GM18868 (cell line): ENCODE results near the gene LMTK3.

ENCODE experiments used
- ATAC-seq: cut with Tn5 transposase; IDR thresholded peaks from one replicate; pipeline ENCODE4 v1.9.1; 2021; ENCODE audit warnings: mild to moderate bottlenecking, moderate library complexity; ENCODE audit not compliant: unreplicated experiment

The LMTK3 gene

GRCh38 chr19:48508729-48509411, 2.8 kb downstream of the LMTK3 start:
- no peak for ATAC-seq

- ATAC-seq, result no peak
These were observed 3.7 kb downstream of the LMTK3 start for GRCh38 chr19:48507911-48508439.

GRCh38 chr19:48506138-48506733, 5.4 kb downstream of the LMTK3 start:
- ATAC-seq, result no peak

GRCh38 chr19:48502350-48503018, 9.2 kb downstream of the LMTK3 start:
- no peak for ATAC-seq

GRCh38 chr19:48501494-48502349, 9.9 kb downstream of the LMTK3 start:
- ATAC-seq, result no peak

- ATAC-seq, result no peak
These were observed 10.7 kb downstream of the LMTK3 start for GRCh38 chr19:48500830-48501493.

- no peak for ATAC-seq
These were observed 12.1 kb downstream of the LMTK3 start for GRCh38 chr19:48499316-48500090.

GRCh38 chr19:48498595-48499311, 12.9 kb downstream of the LMTK3 start:
- no peak for ATAC-seq

- no peak for ATAC-seq
These were observed 13.7 kb downstream of the LMTK3 start for GRCh38 chr19:48497728-48498594.

GRCh38 chr19:48496959-48497727, 14.5 kb downstream of the LMTK3 start:
- ATAC-seq, result no peak

- ATAC-seq, result no peak
These were observed 16.2 kb downstream of the LMTK3 start for GRCh38 chr19:48495396-48495795.

- ATAC-seq, result no peak
These were observed 17.8 kb downstream of the LMTK3 start for GRCh38 chr19:48493718-48494401.

- peak; percentile 52 for ATAC-seq
These were observed 18.5 kb downstream of the LMTK3 start for GRCh38 chr19:48492925-48493717.

- ATAC-seq, result no peak
These were observed 19.9 kb downstream of the LMTK3 start for GRCh38 chr19:48491793-48492123.

- ATAC-seq, result no peak
These were observed 20.4 kb downstream of the LMTK3 start for GRCh38 chr19:48490981-48491792.
